PFSK-1 (cell line): ENCODE data around the gene SF3A2. TPM values are rescaled to one million over a fixed set of nuclear protein-coding genes. Genes with fewer than 3 reads are reported as not detected.
A peak's percentile ranks its signal among the peaks of the same experiment; 100 is the strongest.

ENCODE experiments used
- FOXP2 ChIP-seq: optimal IDR thresholded peaks from 2 replicates; pipeline ENCODE3; 2011; ENCODE audit warnings: borderline replicate concordance, control low read depth, inconsistent platforms; ENCODE audit not compliant: insufficient read depth; ENCODE audit errors: extremely low read length, extremely low read depth
- POLR2AphosphoS5 ChIP-seq: IDR thresholded peaks from 2 replicates; pipeline ENCODE4 v1.6.1; 2012; ENCODE audit warnings: low read depth, mild to moderate bottlenecking, control low read depth, low read length, moderate library complexity
- SIN3A ChIP-seq: IDR thresholded peaks from 2 replicates; pipeline ENCODE4 v1.6.1; 2012; ENCODE audit warnings: mild to moderate bottlenecking, low read length, moderate library complexity, borderline replicate concordance; ENCODE audit not compliant: insufficient read depth
- TAF1 ChIP-seq: IDR thresholded peaks from 2 replicates; pipeline ENCODE4 v1.6.1; 2012; ENCODE audit warnings: low read length, control low read depth, borderline replicate concordance; ENCODE audit not compliant: insufficient read depth
- polyA plus RNA-seq: library from polyadenylated mRNA; unstranded; fragments of >200 nt; gene quantifications from one replicate; pipeline ENCODE4 v1.2.1, GENCODE V29; 2012; ENCODE audit warnings: low read depth, missing spikeins; ENCODE audit not compliant: insufficient read length
- TF ChIP-seq, protein P1 (sequence below), 2 experiments: IDR thresholded peaks; 2 replicates each; pipeline versions ENCODE4 v1.6.1 to v1.8.0; 2011 to 2012; ENCODE audit warnings: low read depth in 2 of 2, low read length in 2 of 2, control low read depth in 1 of 2, inconsistent platforms in 1 of 2, mild to moderate bottlenecking in 1 of 2, moderate library complexity in 1 of 2; ENCODE audit not compliant: insufficient read depth in 1 of 2

SF3A2 gene, protein sequence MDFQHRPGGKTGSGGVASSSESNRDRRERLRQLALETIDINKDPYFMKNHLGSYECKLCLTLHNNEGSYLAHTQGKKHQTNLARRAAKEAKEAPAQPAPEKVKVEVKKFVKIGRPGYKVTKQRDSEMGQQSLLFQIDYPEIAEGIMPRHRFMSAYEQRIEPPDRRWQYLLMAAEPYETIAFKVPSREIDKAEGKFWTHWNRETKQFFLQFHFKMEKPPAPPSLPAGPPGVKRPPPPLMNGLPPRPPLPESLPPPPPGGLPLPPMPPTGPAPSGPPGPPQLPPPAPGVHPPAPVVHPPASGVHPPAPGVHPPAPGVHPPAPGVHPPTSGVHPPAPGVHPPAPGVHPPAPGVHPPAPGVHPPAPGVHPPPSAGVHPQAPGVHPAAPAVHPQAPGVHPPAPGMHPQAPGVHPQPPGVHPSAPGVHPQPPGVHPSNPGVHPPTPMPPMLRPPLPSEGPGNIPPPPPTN
- 195 TPM for polyA plus RNA-seq

- TF ChIP-seq TAF1 (peak; percentile 71), SIN3A (no peak), FOXP2 (peak; percentile 81), POLR2AphosphoS5 (peak; percentile 88)
- TF ChIP-seq, protein P1, sequence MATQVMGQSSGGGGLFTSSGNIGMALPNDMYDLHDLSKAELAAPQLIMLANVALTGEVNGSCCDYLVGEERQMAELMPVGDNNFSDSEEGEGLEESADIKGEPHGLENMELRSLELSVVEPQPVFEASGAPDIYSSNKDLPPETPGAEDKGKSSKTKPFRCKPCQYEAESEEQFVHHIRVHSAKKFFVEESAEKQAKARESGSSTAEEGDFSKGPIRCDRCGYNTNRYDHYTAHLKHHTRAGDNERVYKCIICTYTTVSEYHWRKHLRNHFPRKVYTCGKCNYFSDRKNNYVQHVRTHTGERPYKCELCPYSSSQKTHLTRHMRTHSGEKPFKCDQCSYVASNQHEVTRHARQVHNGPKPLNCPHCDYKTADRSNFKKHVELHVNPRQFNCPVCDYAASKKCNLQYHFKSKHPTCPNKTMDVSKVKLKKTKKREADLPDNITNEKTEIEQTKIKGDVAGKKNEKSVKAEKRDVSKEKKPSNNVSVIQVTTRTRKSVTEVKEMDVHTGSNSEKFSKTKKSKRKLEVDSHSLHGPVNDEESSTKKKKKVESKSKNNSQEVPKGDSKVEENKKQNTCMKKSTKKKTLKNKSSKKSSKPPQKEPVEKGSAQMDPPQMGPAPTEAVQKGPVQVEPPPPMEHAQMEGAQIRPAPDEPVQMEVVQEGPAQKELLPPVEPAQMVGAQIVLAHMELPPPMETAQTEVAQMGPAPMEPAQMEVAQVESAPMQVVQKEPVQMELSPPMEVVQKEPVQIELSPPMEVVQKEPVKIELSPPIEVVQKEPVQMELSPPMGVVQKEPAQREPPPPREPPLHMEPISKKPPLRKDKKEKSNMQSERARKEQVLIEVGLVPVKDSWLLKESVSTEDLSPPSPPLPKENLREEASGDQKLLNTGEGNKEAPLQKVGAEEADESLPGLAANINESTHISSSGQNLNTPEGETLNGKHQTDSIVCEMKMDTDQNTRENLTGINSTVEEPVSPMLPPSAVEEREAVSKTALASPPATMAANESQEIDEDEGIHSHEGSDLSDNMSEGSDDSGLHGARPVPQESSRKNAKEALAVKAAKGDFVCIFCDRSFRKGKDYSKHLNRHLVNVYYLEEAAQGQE (IDR thresholded peaks at IDR 0.05; ENCODE audit: insufficient read depth in 1 of 2, low read depth in 2 of 2, low read length in 2 of 2), result 0 out of 4 replicates have a peak, but pooled peaks of 1 of the 2 experiments have one; percentile 35
Measured at GRCh38 chr19:2236314-2237050, at the start of gene SF3A2, which contains the start of gene PLEKHJ1. Gene SF3A2, plus strand, starts transcription at chr19:2236824. Its CDS starts 6,595 bp downstream, at chr19:2243419. Gene PLEKHJ1, minus strand, starts transcription at chr19:2236329. Its CDS starts 81 bp downstream, at chr19:2236248.

DNA sequence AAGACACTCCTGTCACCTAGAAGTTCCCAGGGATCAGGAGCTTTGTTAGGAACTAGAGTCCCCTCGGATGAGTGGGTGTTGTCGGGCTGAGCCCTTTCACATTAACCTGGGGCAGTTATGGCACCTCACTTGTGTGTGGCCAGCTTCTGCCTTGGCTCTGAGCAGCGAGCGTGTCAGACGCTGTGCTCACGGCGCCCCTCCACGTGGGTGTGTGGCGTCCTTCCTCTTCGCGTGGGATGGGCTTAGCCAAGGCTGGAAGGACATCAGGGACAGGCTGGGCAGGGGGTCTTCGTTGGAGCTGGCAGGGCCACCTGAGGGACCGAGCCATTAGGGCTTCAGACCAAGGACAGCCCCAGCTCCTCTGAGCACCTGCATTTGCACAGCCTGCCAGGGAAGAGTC lies 49.5 kb upstream of the SF3A2 start:
- TF ChIP-seq TAF1 (no peak), FOXP2 (no peak), SIN3A (no peak), POLR2AphosphoS5 (no peak)
- TF ChIP-seq, protein P1 (IDR thresholded peaks at IDR 0.05; ENCODE audit: insufficient read depth in 1 of 2, low read depth in 2 of 2, low read length in 2 of 2), result no peak

- TF ChIP-seq SIN3A (no peak), FOXP2 (no peak), TAF1 (no peak), POLR2AphosphoS5 (no peak)
- TF ChIP-seq, protein P1 (IDR thresholded peaks at IDR 0.05; ENCODE audit: insufficient read depth in 1 of 2, low read depth in 2 of 2, low read length in 2 of 2), result no peak
Measured at GRCh38 chr19:2188708-2189385, 47.8 kb upstream of the SF3A2 start.

DNA sequence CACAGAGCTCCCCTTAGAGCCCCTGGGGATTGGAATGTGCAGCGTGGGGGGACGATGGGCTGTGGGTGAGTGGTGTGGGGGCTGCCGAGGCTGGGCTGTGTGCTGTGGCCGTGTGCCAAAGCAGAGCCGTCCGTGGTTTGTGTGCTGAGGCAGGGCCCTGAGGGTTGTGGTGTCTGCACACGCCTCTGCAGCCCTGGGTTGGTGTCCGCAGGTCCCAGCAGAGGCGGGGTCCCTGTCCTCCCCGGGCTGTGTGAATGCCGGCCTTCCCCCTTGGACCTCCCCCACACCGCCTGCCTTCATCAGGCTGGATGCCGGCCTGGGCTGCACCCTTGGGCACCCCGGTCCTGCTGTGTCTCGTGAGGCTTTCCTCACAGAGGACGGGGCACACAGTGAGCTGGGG lies 46.7 kb upstream of the SF3A2 start:
- TF ChIP-seq POLR2AphosphoS5, result no peak

DNA sequence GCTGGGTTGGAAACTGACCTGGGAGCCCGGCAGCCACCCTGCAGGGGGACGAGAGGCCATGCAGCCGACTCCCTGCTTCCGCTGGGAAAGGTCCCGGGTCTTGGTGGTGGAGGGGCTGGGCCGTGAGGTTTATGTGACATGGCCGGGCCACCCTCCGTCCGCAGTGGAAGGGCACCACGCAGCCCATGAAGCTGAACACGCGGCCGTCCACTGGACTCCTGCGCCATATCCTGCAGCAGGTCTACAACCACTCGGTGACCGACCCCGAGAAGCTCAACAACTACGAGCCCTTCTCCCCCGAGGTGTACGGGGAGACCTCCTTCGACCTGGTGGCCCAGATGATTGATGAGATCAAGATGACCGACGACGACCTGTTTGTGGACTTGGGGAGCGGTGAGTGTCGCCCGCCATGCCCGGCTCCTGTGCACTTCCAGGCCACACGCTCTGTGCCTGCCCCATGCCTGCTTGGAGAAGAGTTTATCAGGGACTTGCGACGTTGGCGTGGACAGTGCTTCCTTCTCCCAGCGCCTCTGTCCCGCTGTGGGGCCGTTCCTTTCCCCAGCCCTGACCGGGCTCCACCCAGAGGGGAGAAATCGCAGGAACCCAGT lies 45.7 kb upstream of the SF3A2 start:
- TF ChIP-seq, protein P1 (IDR thresholded peaks at IDR 0.05; ENCODE audit: insufficient read depth in 1 of 2, low read depth in 2 of 2, low read length in 2 of 2), result no peak
- TF ChIP-seq FOXP2, result no peak
- TF ChIP-seq POLR2AphosphoS5, result no peak
- no peak for TF ChIP-seq TAF1
- no peak for TF ChIP-seq SIN3A
